ENCODE measurements around the gene LTB4R2.

GRCh38 chr14:24307575-24308341 is 2.2 kb upstream of the LTB4R2 start, which contains the start of gene CIDEB:
- TF ChIP-seq CTCF (IDR thresholded peaks at IDR 0.05) (peak; percentile 58 to 93 (median 78)), POLR2AphosphoS5 (IDR thresholded peaks at IDR 0.05) (no peak), EP300 (IDR thresholded peaks at IDR 0.05) (no peak), POLR2A (IDR thresholded peaks at IDR 0.05) (no peak)

Data from sigmoid colon (tissue), 4 donors.